Activated CD4-positive, alpha-beta T cell treated with anti-CD3 and anti-CD28 coated beads, Interleukin-10, Interleukin-2, amounts not matched to agents 100 ng/mL and 50 ng/mL, durations not matched to agents 16 hours and 8 hours (primary cell): Measurements from ENCODE around the gene MRTFB.
"Not testable (repeated sequence)": the region's sequence is repeated elsewhere in the genome, so short reads cannot be mapped to it uniquely, and the experiment has no call there.

Experiments
- DNase-seq: peaks from one replicate; pipeline ENCODE4 v3.0.0-alpha.2; 2020

MRTFB gene

GRCh38 chr16:14106457-14106856 is 35.3 kb downstream of the MRTFB start:
- no peak for DNase-seq

GRCh38 chr16:14106961-14107360 is 35.8 kb downstream of the MRTFB start:
- DNase-seq = no peak

GRCh38 chr16:14109077-14109775 is 38.1 kb downstream of the MRTFB start:
- no peak for DNase-seq

GRCh38 chr16:14109782-14110727 is 38.9 kb downstream of the MRTFB start:
- no peak for DNase-seq

- no peak for DNase-seq
Observed at GRCh38 chr16:14110728-14111251, 39.7 kb downstream of the MRTFB start.

GRCh38 chr16:14111713-14112538 is 40.8 kb downstream of the MRTFB start:
- DNase-seq = no peak

- DNase-seq = no peak
Observed at GRCh38 chr16:14112539-14112856, 41.4 kb downstream of the MRTFB start.

GRCh38 chr16:14113344-14113743 is 42.2 kb downstream of the MRTFB start:
- no peak for DNase-seq

GRCh38 chr16:14117051-14117450 is 45.9 kb downstream of the MRTFB start:
- DNase-seq = no peak

- DNase-seq = no peak
Observed at GRCh38 chr16:14119799-14120198, 48.7 kb downstream of the MRTFB start.

- no peak for DNase-seq
Observed at GRCh38 chr16:14120335-14120734, 49.2 kb downstream of the MRTFB start.

GRCh38 chr16:14121142-14121541 is 50.0 kb downstream of the MRTFB start:
- DNase-seq = no peak

- no peak for DNase-seq
Observed at GRCh38 chr16:14121872-14122271, 50.8 kb downstream of the MRTFB start.

GRCh38 chr16:14122430-14122829 is 51.3 kb downstream of the MRTFB start:
- DNase-seq = not testable (repeated sequence)

GRCh38 chr16:14125000-14125681 is 54.0 kb downstream of the MRTFB start:
- DNase-seq = no peak

GRCh38 chr16:14125708-14126107 is 54.6 kb downstream of the MRTFB start:
- DNase-seq = no peak

- DNase-seq = no peak
Observed at GRCh38 chr16:14128097-14128496, 57.0 kb downstream of the MRTFB start.

GRCh38 chr16:14129502-14129901 is 58.4 kb downstream of the MRTFB start:
- no peak for DNase-seq

- no peak for DNase-seq
Observed at GRCh38 chr16:14131774-14132695, 60.9 kb downstream of the MRTFB start.

GRCh38 chr16:14132696-14133048 is 61.6 kb downstream of the MRTFB start:
- DNase-seq = peak; percentile 10

GRCh38 chr16:14133907-14134306 is 62.8 kb downstream of the MRTFB start:
- DNase-seq = no peak
